H54 (cell line): Measurements from ENCODE around the gene B3GNT7.
"Not testable (repeated sequence)": the region's sequence is repeated elsewhere in the genome, so short reads cannot be mapped to it uniquely, and the experiment has no call there.

Experiments
- DNase-seq: peaks from one replicate; pipeline ENCODE4 v3.0.0; 2011; ENCODE audit warnings: low spot score, mixed read lengths; ENCODE audit not compliant: insufficient read length
- FAIRE-seq: peaks from 3 replicates; lab custom pipeline; 2011; peaks lifted over from hg19 to GRCh38; lab: Jason Lieb, UNC
- POLR2A ChIP-seq: IDR thresholded peaks from 2 replicates; pipeline ENCODE4 v1.6.1; 2011; ENCODE audit warnings: low read depth, mild to moderate bottlenecking, low read length

The B3GNT7 gene

GRCh38 chr2:231373184-231373583, 22.3 kb upstream of the B3GNT7 start:
- TF ChIP-seq POLR2A: no peak
- FAIRE-seq (no peak), DNase-seq (no peak)

- no peak for FAIRE-seq
- no peak for DNase-seq
- TF ChIP-seq POLR2A: no peak
Observed at GRCh38 chr2:231373786-231374349, 21.6 kb upstream of the B3GNT7 start.

- FAIRE-seq (no peak), DNase-seq (no peak)
- TF ChIP-seq POLR2A: no peak
Observed at GRCh38 chr2:231374771-231375170, 20.7 kb upstream of the B3GNT7 start.

DNA sequence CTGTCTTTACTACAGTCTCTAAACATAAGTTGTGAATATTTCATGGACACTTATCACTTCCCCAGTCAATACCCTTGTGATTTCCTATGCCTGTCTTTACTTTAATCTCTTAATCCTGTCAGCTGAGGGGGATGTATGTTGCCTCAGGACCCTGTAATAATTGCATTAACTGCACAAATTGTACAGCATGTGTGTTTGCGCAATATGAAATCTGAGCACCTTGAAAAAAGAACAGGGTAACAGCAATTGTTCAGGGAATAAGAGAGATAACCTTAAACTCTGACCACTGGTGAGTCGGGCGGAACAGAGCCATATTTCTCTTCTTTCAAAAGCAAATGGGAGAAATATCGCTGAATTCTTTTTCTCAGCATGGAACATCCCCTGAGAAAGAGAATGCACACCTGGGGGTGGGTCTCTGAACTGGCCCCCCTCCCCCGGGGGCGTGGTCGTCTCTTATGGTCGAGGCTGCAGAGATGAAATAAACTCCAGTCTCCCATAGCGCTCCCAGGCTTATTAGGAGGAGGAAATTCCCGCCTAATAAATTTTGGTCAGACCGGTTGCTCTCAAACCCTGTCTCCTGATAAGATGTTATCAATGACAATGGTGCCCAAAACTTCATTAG, 19.4 kb upstream of the B3GNT7 start:
- FAIRE-seq: not testable (repeated sequence)

GRCh38 chr2:231376857-231377256, 18.7 kb upstream of the B3GNT7 start:
- no peak for TF ChIP-seq POLR2A
- FAIRE-seq (no peak), DNase-seq (no peak)

More for the DNA sequence above, 19.4 kb upstream of the B3GNT7 start:
- not testable (repeated sequence) for DNase-seq

DNA sequence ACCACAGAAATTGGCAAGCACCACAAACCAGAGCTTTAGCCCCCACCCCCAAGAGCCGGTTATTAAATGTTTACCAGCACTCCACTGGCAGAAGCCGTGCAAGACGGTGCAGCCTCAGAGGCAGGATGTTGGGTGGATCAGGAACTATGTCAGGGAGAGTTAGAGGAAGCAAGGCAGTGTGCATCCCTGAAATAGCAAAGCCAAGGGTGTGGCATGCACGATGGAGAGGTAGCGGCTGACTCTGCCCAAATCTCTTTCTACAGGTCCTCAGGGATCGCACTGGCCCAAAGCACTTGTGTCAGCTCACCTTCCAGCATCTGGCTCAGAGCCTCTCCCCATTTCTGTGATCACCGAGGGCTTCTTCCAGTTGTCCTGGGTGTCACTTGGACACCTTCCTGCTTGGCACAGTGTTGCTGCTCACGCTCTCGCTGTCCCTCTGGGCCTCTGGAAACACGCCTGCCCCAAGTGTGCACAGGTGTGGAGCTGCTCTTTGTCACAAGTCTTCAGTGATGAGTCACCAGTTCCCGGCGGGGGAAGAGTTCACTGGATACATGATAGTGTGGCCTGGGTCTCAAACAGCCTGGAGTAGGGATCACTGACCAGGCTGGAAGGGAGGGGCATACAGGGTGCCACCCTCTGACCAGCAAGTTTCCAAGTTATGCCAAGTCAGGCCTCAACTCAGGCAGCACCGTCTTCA, 17.3 kb upstream of the B3GNT7 start:
- DNase-seq: no peak
- TF ChIP-seq POLR2A: no peak
- no peak for FAIRE-seq

GRCh38 chr2:231379266-231380215, 16.0 kb upstream of the B3GNT7 start:
- no peak for DNase-seq
- no peak for FAIRE-seq
- no peak for TF ChIP-seq POLR2A

DNA sequence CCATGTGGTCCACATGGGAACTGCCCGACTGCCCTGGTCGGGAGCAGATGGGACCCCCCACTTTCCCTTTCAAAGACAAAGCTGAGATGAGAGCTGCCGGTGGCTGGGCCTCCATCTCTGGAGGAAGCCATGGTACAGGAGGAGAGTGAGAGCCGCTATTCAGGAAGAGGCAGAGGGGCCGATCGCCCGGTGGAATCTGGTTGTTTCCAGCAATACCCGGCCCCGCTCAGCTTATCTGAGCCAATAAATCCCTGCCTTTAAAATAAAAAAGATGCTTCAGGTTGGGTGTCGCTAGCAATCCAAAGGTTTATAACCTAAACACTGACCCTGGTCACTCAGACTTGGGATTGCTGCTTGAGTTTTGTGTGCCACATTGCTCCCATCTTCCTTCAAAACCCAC, 15.2 kb upstream of the B3GNT7 start:
- TF ChIP-seq POLR2A: no peak
- DNase-seq: no peak
- no peak for FAIRE-seq

DNA sequence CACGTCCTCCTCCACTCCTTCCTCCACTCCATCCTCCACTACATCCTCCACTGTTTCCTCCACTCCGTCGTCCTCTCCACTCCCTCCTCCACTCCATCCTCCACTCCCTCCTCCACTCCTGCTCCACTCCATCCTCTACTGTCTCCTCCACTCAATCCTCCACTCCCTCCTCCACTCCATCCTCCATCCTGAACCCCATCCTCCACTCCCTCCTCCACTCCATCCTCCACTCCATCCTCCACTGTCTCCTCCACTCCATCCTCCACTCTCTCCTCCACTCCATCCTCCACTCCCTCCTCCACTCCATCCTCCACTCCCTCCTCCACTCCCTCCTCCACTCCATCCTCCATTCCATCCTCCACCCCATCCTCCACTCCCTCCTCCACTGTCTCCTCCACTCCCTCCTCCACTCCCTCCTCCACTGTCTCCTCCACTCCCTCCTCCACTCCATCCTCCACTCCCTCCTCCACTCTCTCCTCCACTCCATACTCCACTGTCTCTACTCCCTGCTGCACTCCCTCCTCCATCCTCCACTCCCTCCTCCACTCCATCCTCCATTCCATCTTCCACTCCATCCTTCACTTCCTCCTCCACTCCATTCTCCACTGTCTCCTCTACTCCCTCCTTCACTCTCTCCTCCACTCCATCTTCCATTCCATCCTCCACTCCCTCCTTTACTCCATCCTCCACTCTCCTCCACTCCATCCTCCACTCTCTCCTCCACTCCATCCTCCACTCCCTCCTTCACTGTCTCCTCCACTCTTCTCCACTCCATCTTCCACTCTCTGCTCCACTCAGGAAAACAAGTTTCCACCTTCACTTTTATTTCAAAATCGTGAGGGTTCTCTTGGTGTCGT, 14.3 kb upstream of the B3GNT7 start:
- DNase-seq (no peak), FAIRE-seq (no peak)
- TF ChIP-seq POLR2A: no peak

- TF ChIP-seq POLR2A: no peak
- no peak for FAIRE-seq
Observed at GRCh38 chr2:231382116-231382515, 13.4 kb upstream of the B3GNT7 start.

GRCh38 chr2:231383416-231384108, 11.9 kb upstream of the B3GNT7 start:
- DNase-seq (no peak), FAIRE-seq (no peak)

More at GRCh38 chr2:231382116-231382515, 13.4 kb upstream of the B3GNT7 start:
- no peak for DNase-seq

DNA sequence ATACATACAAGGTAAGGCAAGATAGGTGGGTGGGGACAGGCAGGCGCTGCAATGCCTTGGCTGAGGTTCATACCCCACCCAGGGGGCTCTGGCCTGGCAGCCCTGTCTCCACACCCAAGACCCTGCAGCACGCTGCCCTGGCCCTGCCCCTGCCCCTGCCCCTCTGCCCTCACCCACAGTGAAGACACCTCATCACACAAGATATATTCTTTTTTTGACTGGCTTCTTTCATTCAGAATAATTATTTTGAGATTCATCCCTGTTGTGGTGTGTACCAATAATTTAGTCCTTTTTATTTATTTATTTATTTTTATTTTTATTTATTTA, 11.4 kb upstream of the B3GNT7 start:
- TF ChIP-seq POLR2A: no peak
- DNase-seq (no peak), FAIRE-seq (no peak)

More at GRCh38 chr2:231383416-231384108, 11.9 kb upstream of the B3GNT7 start:
- TF ChIP-seq POLR2A: no peak
